ENCODE results near the gene PID1.

The PID1 gene

GRCh38 chr2:229133155-229133772 is 137.8 kb downstream of the PID1 start:
- H3K9me3 Mint-ChIP-seq = no peaks in the 10 kb centered on the region
- H3K36me3 Mint-ChIP-seq (ENCODE audit: low read depth) = no peaks in the 10 kb centered on the region
- H3K27ac Mint-ChIP-seq = no peak overlapping the region
- peak; percentile 37 to 61 (median 58) for TF ChIP-seq CTCF (IDR thresholded peaks at IDR 0.05; ENCODE audit: unreplicated experiment in 3 of 3)
- peaks cover 5% of the 10 kb centered on the region for H3K4me1 Mint-ChIP-seq
- H3K4me3 Mint-ChIP-seq = no peak overlapping the region
- peaks cover 14% of the 10 kb centered on the region for H3K27me3 Mint-ChIP-seq (ENCODE audit: low read depth)

GRCh38 chr2:229132236-229132635 is 138.9 kb downstream of the PID1 start:
- Mint-ChIP-seq H3K4me3 (no peak overlapping the region), H3K4me1 (peaks cover 5% of the 10 kb centered on the region), H3K27me3 (ENCODE audit: low read depth) (peaks cover 14% of the 10 kb centered on the region), H3K27ac (no peak overlapping the region), H3K36me3 (ENCODE audit: low read depth) (no peaks in the 10 kb centered on the region), H3K9me3 (no peaks in the 10 kb centered on the region)
- TF ChIP-seq CTCF (IDR thresholded peaks at IDR 0.05; ENCODE audit: unreplicated experiment in 3 of 3) = no peak

- H3K36me3 Mint-ChIP-seq (ENCODE audit: low read depth) = no peaks in the 10 kb centered on the region
- peaks cover 12% of the 10 kb centered on the region for H3K27me3 Mint-ChIP-seq (ENCODE audit: low read depth)
- no peak overlapping the region for H3K27ac Mint-ChIP-seq
- H3K4me3 Mint-ChIP-seq = no peak overlapping the region
- TF ChIP-seq CTCF (IDR thresholded peaks at IDR 0.05; ENCODE audit: unreplicated experiment in 3 of 3) = no peak
- H3K4me1 Mint-ChIP-seq = peaks cover 5% of the 10 kb centered on the region
- H3K9me3 Mint-ChIP-seq = peaks cover 2% of the 10 kb centered on the region
Measured at GRCh38 chr2:229130522-229130921, 140.6 kb downstream of the PID1 start.

GRCh38 chr2:229129738-229130371 is 141.2 kb downstream of the PID1 start:
- Mint-ChIP-seq H3K36me3 (ENCODE audit: low read depth) (no peaks in the 10 kb centered on the region), H3K4me3 (no peak overlapping the region), H3K4me1 (peaks cover 5% of the 10 kb centered on the region), H3K27ac (peak overlapping the region in 1 of 3 experiments; percentile 10), H3K9me3 (peaks cover 4% of the 10 kb centered on the region), H3K27me3 (ENCODE audit: low read depth) (peaks cover 10% of the 10 kb centered on the region)
- no peak for TF ChIP-seq CTCF (IDR thresholded peaks at IDR 0.05; ENCODE audit: unreplicated experiment in 3 of 3)

- Mint-ChIP-seq H3K9me3 (peaks cover 8% of the 10 kb centered on the region), H3K4me1 (peaks cover 5% of the 10 kb centered on the region), H3K27ac (no peak overlapping the region), H3K27me3 (ENCODE audit: low read depth) (peaks cover 10% of the 10 kb centered on the region), H3K36me3 (ENCODE audit: low read depth) (no peaks in the 10 kb centered on the region), H3K4me3 (no peak overlapping the region)
- no peak for TF ChIP-seq CTCF (IDR thresholded peaks at IDR 0.05; ENCODE audit: unreplicated experiment in 3 of 3)
Measured at GRCh38 chr2:229127471-229127870, 143.6 kb downstream of the PID1 start.

- Mint-ChIP-seq H3K27ac (peak overlapping the region in 1 of 3 experiments; percentile 43), H3K27me3 (ENCODE audit: low read depth) (peaks cover 8% of the 10 kb centered on the region), H3K4me3 (no peak overlapping the region), H3K36me3 (ENCODE audit: low read depth) (no peaks in the 10 kb centered on the region), H3K4me1 (peaks cover 5% of the 10 kb centered on the region), H3K9me3 (peaks cover 8% of the 10 kb centered on the region)
- TF ChIP-seq CTCF (IDR thresholded peaks at IDR 0.05; ENCODE audit: unreplicated experiment in 3 of 3) = no peak
Measured at GRCh38 chr2:229126066-229126465, 145.0 kb downstream of the PID1 start.

Measured in nephron (organoid).